HG03354 (cell line): Measurements from ENCODE around the gene C1QTNF5.
"Not testable (repeated sequence)": the region's sequence is repeated elsewhere in the genome, so short reads cannot be mapped to it uniquely, and the experiment has no call there.

Source experiments
- ATAC-seq: cut with Tn5 transposase; IDR thresholded peaks from one replicate; pipeline ENCODE4 v1.9.1; 2021; ENCODE audit warnings: mild to moderate bottlenecking; ENCODE audit not compliant: unreplicated experiment, poor library complexity, severe bottlenecking

The C1QTNF5 gene, protein sequence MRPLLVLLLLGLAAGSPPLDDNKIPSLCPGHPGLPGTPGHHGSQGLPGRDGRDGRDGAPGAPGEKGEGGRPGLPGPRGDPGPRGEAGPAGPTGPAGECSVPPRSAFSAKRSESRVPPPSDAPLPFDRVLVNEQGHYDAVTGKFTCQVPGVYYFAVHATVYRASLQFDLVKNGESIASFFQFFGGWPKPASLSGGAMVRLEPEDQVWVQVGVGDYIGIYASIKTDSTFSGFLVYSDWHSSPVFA

GRCh38 chr11:119340335-119341221 lies at the start of gene C1QTNF5:
Gene C1QTNF5 (minus strand): TSS chr11:119340883. CDS start chr11:119340397, 486 bp downstream.
- ATAC-seq: no peak

- no peak for ATAC-seq
Observed at GRCh38 chr11:119389611-119390254, 49.0 kb upstream of the C1QTNF5 start.

DNA sequence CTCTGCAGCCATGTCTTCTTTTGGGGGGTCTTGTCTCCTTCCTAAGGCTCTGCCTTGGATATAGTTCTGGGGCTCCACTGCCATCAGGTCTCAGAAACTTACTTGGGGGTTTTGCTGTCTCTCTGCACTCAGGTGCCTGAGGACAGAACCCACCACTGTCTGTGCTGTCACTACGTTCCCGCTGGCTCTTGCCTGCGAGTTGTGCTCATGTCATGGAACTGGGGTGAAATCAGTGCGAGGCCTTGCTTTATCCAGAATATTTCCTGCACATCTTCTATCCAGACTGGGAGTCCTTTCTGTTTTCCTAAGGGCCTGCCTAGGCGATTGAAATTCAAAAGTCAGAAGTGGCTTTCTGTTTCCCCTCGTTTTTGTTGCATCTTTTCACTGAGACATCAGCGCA lies 47.4 kb upstream of the C1QTNF5 start:
- no peak for ATAC-seq

DNA sequence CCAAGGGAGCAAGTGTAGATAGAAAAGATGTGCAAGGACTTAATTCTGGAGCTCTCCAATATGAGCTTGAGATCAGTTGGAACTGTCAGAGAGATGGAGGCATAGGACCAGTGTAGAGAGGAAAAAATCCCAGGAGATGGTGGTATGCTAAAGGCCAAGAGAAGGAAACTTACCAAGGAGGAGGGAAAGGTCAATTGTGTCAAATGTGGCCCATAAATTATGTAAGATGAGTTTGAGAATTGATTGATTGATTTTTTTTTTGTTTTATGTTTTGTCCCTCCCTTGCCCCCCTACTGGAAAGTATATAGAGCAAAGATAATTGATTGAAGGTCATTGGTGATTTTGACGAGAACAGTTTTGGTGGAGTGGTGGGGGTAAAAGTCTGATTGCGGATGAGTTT lies 43.6 kb upstream of the C1QTNF5 start:
- no peak for ATAC-seq

- ATAC-seq: not testable (repeated sequence)
Observed at GRCh38 chr11:119382513-119382912, 41.8 kb upstream of the C1QTNF5 start.

GRCh38 chr11:119382101-119382500 lies 41.4 kb upstream of the C1QTNF5 start:
- ATAC-seq: no peak

GRCh38 chr11:119381181-119381988 lies 40.7 kb upstream of the C1QTNF5 start, which contains the start of gene USP2:
Gene USP2 (minus strand): TSS chr11:119381690. CDS start chr11:119373480, 8,210 bp downstream.
- ATAC-seq: peak; percentile 99

DNA sequence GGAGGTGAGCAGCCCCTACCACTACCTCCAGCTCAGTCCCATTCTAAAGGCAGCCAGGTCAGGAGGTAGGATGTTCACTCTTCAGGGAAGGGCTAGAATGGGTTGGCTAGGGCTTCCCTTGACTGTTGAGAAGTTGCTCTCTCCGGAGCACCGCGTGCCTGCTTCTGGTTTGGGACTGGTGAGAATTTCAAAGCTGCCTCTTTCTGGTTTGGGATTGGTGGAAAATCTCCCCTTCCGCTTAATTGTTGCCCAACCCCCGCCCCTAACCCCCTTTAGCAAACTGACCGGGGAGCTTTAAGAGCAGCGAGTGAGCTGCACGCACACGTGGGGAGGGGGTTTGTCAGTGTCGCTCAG lies 40.1 kb upstream of the C1QTNF5 start:
- ATAC-seq: no peak

GRCh38 chr11:119380160-119380826 lies 39.6 kb upstream of the C1QTNF5 start:
- no peak for ATAC-seq

- no peak for ATAC-seq
Observed at GRCh38 chr11:119378851-119379465, 38.3 kb upstream of the C1QTNF5 start.

GRCh38 chr11:119377961-119378667 lies 37.4 kb upstream of the C1QTNF5 start:
- no peak for ATAC-seq

- ATAC-seq: no peak
Observed at GRCh38 chr11:119377112-119377901, 36.6 kb upstream of the C1QTNF5 start.

- ATAC-seq: no peak
Observed at GRCh38 chr11:119376197-119376847, 35.6 kb upstream of the C1QTNF5 start.

DNA sequence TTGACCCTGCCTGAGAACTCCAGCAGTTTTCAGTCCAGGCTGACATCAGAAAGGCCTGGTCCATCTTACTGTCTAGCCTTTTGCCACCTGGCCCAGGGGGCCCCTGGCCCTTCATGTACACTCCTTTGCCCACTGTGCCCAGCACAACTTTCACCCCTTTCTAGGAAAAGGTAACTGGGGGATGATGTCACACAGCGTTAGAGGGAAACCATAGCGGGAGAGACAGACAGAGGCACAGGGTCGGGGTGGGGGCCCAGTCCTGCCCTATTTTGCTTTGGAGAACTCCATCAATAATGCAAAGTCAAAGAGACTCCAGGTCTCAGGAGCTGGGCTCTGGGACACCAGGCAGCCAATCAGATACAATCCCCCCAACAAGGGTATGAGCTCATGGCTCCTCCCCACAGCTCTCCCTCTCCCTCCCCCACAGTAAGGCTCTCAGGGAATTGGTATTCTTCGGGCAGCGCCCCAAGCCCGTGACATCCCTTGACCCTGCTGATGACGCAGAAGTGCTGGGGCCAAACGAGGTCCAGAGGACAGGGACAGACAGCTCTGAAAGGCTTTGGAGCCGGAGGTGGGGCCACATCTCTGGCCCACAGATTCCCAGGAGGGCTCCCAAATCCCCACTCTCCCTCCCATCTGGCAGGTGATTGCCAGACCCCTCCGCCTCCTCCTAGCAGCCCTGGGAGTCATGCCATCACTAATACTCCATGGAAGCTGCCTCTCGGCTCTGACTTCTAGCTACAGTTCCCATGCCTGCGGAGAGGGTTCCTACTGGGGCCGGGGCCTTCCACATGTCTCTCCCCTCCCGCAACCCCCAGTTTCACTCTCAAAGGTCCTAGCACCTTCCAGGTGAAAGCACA lies 34.9 kb upstream of the C1QTNF5 start:
- ATAC-seq: no peak

GRCh38 chr11:119374632-119375336 lies 34.1 kb upstream of the C1QTNF5 start:
- no peak for ATAC-seq
